Measurements from ENCODE around the gene PLCL1.

- TF ChIP-seq, protein P1, sequence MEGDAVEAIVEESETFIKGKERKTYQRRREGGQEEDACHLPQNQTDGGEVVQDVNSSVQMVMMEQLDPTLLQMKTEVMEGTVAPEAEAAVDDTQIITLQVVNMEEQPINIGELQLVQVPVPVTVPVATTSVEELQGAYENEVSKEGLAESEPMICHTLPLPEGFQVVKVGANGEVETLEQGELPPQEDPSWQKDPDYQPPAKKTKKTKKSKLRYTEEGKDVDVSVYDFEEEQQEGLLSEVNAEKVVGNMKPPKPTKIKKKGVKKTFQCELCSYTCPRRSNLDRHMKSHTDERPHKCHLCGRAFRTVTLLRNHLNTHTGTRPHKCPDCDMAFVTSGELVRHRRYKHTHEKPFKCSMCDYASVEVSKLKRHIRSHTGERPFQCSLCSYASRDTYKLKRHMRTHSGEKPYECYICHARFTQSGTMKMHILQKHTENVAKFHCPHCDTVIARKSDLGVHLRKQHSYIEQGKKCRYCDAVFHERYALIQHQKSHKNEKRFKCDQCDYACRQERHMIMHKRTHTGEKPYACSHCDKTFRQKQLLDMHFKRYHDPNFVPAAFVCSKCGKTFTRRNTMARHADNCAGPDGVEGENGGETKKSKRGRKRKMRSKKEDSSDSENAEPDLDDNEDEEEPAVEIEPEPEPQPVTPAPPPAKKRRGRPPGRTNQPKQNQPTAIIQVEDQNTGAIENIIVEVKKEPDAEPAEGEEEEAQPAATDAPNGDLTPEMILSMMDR (IDR thresholded peaks at IDR 0.05) = no peak
- TF ChIP-seq POLR2A (IDR thresholded peaks at IDR 0.05) = no peak
- no peak for TF ChIP-seq POLR2AphosphoS5 (IDR thresholded peaks at IDR 0.05)
These were observed 4.7 kb downstream of the PLCL1 start for GRCh38 chr2:197809064-197809463.

Data from breast epithelium (tissue), 3 donors.